Keratinocyte (primary cell): Measurements from ENCODE around the gene ARMC5. TPM values are rescaled to one million over a fixed set of nuclear protein-coding genes. Genes with fewer than 3 reads are reported as not detected.
A peak's percentile ranks its signal among the peaks of the same experiment; 100 is the strongest.

Experiments used
- DNase-seq: peaks from one replicate; pipeline ENCODE4 v3.0.0-alpha.2; 2011; ENCODE audit warnings: low read depth, missing footprints, low spot score
- FAIRE-seq: peaks from 2 replicates; lab custom pipeline; 2011; peaks lifted over from hg19 to GRCh38; lab: Jason Lieb, UNC
- H2AFZ ChIP-seq: 2 replicates; pipeline ENCODE4 v1.6.0; 2012; ENCODE audit warnings: low read length, control low read depth, inconsistent platforms; ENCODE audit not compliant: control insufficient read depth
- H3K27ac ChIP-seq: 2 replicates; pipeline ENCODE4 v1.5.1; 2011; ENCODE audit warnings: low read length; ENCODE audit not compliant: control insufficient read depth, insufficient read depth
- H3K27me3 ChIP-seq: 3 replicates; pipeline ENCODE4 v1.6.0; 2011; ENCODE audit warnings: low read length; ENCODE audit not compliant: control insufficient read depth, insufficient read depth; ENCODE audit errors: extremely low read depth
- H3K36me3 ChIP-seq, 2 experiments: 2 replicates in 1 of 2; 3 replicates in 1 of 2; pipeline ENCODE4 v1.5.1; 2011; ENCODE audit warnings: low read length in 2 of 2, mild to moderate bottlenecking in 1 of 2; ENCODE audit not compliant: control insufficient read depth in 2 of 2, insufficient read depth in 2 of 2; ENCODE audit errors: extremely low read depth in 1 of 2
- H3K4me1 ChIP-seq: 3 replicates; pipeline ENCODE4 v1.5.1; 2011; ENCODE audit warnings: low read length; ENCODE audit not compliant: control insufficient read depth, insufficient read depth; ENCODE audit errors: extremely low read depth
- H3K4me2 ChIP-seq: 3 replicates; pipeline ENCODE4 v1.6.0; 2011; ENCODE audit warnings: low read depth, low read length; ENCODE audit not compliant: control insufficient read depth, insufficient read depth; ENCODE audit errors: extremely low read depth
- H3K4me3 ChIP-seq, 3 experiments: fragments of 200-600 bp in 1 of 3; sonication (generic) in 1 of 3; 2 replicates in 2 of 3; 3 replicates in 1 of 3; pipeline ENCODE4 v1.5.1; 2011 to 2016; ENCODE audit warnings: low read length in 3 of 3, mild to moderate bottlenecking in 3 of 3, control low read depth in 2 of 3, inconsistent platforms in 1 of 3, low read depth in 1 of 3, mixed read lengths in 1 of 3, mixed run types in 1 of 3, moderate library complexity in 1 of 3; ENCODE audit not compliant: control insufficient read depth in 2 of 3, insufficient read depth in 2 of 3; ENCODE audit errors: extremely low read depth in 1 of 3
- H3K79me2 ChIP-seq: 2 replicates; pipeline ENCODE4 v1.6.0; 2012; ENCODE audit warnings: low read length; ENCODE audit not compliant: control insufficient read depth, insufficient read depth
- H3K9ac ChIP-seq: 3 replicates; pipeline ENCODE4 v1.6.0; 2011; ENCODE audit warnings: low read length; ENCODE audit not compliant: control insufficient read depth, insufficient read depth; ENCODE audit errors: extremely low read depth
- H3K9me1 ChIP-seq: 3 replicates; pipeline ENCODE4 v1.6.0; 2011; ENCODE audit warnings: low read length; ENCODE audit not compliant: control insufficient read depth, insufficient read depth; ENCODE audit errors: extremely low read depth
- H3K9me3 ChIP-seq: 2 replicates; pipeline ENCODE4 v1.5.1; 2012; ENCODE audit warnings: low read depth, low read length; ENCODE audit not compliant: control insufficient read depth
- H4K20me1 ChIP-seq: 3 replicates; pipeline ENCODE4 v1.6.0; 2011; ENCODE audit warnings: low read length; ENCODE audit not compliant: control insufficient read depth, insufficient read depth; ENCODE audit errors: extremely low read depth
- CTCF ChIP-seq, 3 experiments: IDR thresholded peaks in 1 of 3; conservative IDR thresholded peaks in 1 of 3; optimal IDR thresholded peaks in 1 of 3; 2 replicates in 2 of 3; 3 replicates in 1 of 3; pipeline versions ENCODE3 to v1.5.1; 2011; ENCODE audit warnings: low read length in 3 of 3, mild to moderate bottlenecking in 3 of 3, moderate library complexity in 2 of 3, control low read depth in 1 of 3, inconsistent platforms in 1 of 3; ENCODE audit not compliant: insufficient read depth in 2 of 3; ENCODE audit errors: extremely low read depth in 1 of 3
- EZH2 ChIP-seq: IDR thresholded peaks from one replicate; pipeline ENCODE4 v1.6.1; 2012; ENCODE audit warnings: inconsistent platforms, mild to moderate bottlenecking, low read length, moderate library complexity
- dilution Hi-C: fragments of 300-500 bp; cut with MboI; formaldehyde crosslinking; loops from one replicate; pipeline ENCODE4 v1.7.0; 2020; ENCODE audit warnings: low sequenced_read_pairs; ENCODE audit not compliant: extremely low pct_ligation_motif_present
- polyA plus RNA-seq, 5 experiments: library from polyadenylated mRNA; depleted of rRNA in 3 of 5; stranded (reverse) in 3 of 5; stranded (forward) in 1 of 5; unstranded in 1 of 5; fragments of >200 nt; gene quantifications; 1 replicate in 1 of 5; 2 replicates in 3 of 5; 3 replicates in 1 of 5; pipeline versions ENCODE4 v1.2.1 to v1.2.3, GENCODE V29; 2011 to 2012; ENCODE audit warnings: missing spikeins in 2 of 5, low read depth in 1 of 5, low replicate concordance in 1 of 5

The ARMC5 gene
- polyA plus RNA-seq, 1 donor (not counting 4 experiments of a cell fraction or from before 2014, with no cell fraction given): 3.0 TPM

- H3K4me3 ChIP-seq: no peak overlapping the region
- no peaks in the 10 kb centered on the region for H3K79me2 ChIP-seq
- no peaks in the 10 kb centered on the region for H3K9me3 ChIP-seq
- no peak overlapping the region for H2AFZ ChIP-seq
- peaks cover 2 to 16% of the 10 kb centered on the region in 2 experiments for H3K36me3 ChIP-seq
- H3K27me3 ChIP-seq: no peaks in the 10 kb centered on the region
- no peaks in the 10 kb centered on the region for H3K9me1 ChIP-seq
- H3K4me1 ChIP-seq: peaks cover 3% of the 10 kb centered on the region
- no peak for TF ChIP-seq EZH2
- no peak overlapping the region for H3K27ac ChIP-seq
- DNase-seq: no peak
- dilution Hi-C loops: no loop called here
- H3K9ac ChIP-seq: no peak overlapping the region
- H3K4me2 ChIP-seq: no peak overlapping the region
- no peaks in the 10 kb centered on the region for H4K20me1 ChIP-seq
- no peak for FAIRE-seq
Observed at GRCh38 chr16:31467858-31468257, 8.6 kb downstream of the ARMC5 start.

DNA sequence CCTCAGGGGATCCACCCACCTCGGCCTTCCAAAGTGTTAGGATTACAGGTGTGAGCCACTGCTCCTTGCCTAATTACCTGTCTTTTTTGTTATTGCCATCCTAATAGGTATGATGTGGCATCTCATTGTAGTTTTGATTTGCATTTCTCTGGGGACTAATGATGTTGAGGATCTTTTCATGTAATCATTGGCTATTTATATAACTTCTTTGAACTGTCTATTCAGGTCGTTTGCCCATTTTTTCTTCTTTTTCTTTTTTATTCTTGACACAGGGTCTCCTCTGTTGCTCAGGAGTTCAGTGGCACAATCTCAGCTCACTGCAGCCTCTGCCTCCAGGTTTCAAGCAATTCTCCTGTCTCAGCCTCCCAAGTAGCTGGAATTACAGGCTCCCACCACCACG lies 11.3 kb downstream of the ARMC5 start:
- Histone ChIP-seq H3K27me3 (no peaks in the 10 kb centered on the region), H2AFZ (no peak overlapping the region), H3K9me3 (no peaks in the 10 kb centered on the region), H3K79me2 (no peaks in the 10 kb centered on the region), H3K4me3 (no peak overlapping the region), H4K20me1 (no peaks in the 10 kb centered on the region), H3K4me1 (peaks cover 3% of the 10 kb centered on the region), H3K9ac (no peak overlapping the region), H3K36me3 (peaks cover 0 to 12% of the 10 kb centered on the region in 2 experiments), H3K4me2 (no peak overlapping the region), H3K27ac (no peak overlapping the region), H3K9me1 (no peaks in the 10 kb centered on the region)
- DNase-seq (no peak), FAIRE-seq (no peak)
- TF ChIP-seq CTCF (optimal IDR thresholded peaks at IDR 0.05 in 1 of 3, IDR thresholded peaks at IDR 0.05 in 1 of 3, conservative IDR thresholded peaks at IDR 0.05 in 1 of 3; ENCODE audit: extremely low read depth in 1 of 3, insufficient read depth in 2 of 3, low read length in 3 of 3): no peak
- no peak for TF ChIP-seq EZH2
- dilution Hi-C loops: no loop called here

GRCh38 chr16:31471241-31471874 lies 12.1 kb downstream of the ARMC5 start:
- H2AFZ ChIP-seq: peak overlapping the region; percentile 79
- no peak overlapping the region for H3K27ac ChIP-seq
- peaks cover 0 to 9% of the 10 kb centered on the region in 2 experiments for H3K36me3 ChIP-seq
- H3K27me3 ChIP-seq: no peaks in the 10 kb centered on the region
- dilution Hi-C loops: no loop called here
- no peaks in the 10 kb centered on the region for H3K9me3 ChIP-seq
- peaks cover 5% of the 10 kb centered on the region for H3K4me1 ChIP-seq
- H3K79me2 ChIP-seq: no peaks in the 10 kb centered on the region
- no peaks in the 10 kb centered on the region for H4K20me1 ChIP-seq
- TF ChIP-seq CTCF (optimal IDR thresholded peaks at IDR 0.05 in 1 of 3, IDR thresholded peaks at IDR 0.05 in 1 of 3, conservative IDR thresholded peaks at IDR 0.05 in 1 of 3; ENCODE audit: extremely low read depth in 1 of 3, insufficient read depth in 2 of 3, low read length in 3 of 3): no peak
- no peak for TF ChIP-seq EZH2
- peak overlapping the region; percentile 63 for H3K9ac ChIP-seq
- peak overlapping the region; percentile 31 to 52 (median 52) for H3K4me3 ChIP-seq
- FAIRE-seq: no peak
- no peaks in the 10 kb centered on the region for H3K9me1 ChIP-seq
- peak overlapping the region; percentile 79 for H3K4me2 ChIP-seq
- no peak for DNase-seq
